Measurements from ENCODE around the gene GIMAP1.
"Not testable (repeated sequence)": the region's sequence is repeated elsewhere in the genome, so short reads cannot be mapped to it uniquely, and the experiment has no call there.

DNA sequence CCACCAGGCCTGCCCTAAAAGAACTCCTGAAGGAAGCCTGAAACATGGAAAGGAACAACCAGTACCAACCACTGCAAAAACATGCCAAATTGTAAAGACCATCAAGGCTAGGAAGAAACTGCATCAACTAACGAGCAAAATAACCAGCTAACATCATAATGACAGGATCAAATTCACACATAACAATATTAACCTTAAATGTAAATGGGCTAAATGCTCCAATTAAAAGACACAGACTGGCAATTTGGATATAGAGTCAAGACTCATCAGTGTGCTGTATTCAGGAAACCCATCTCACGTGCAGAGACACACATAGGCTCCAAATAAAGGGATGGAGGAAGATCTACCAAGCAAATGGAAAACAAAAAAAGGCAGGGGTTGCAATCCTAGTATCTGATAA lies 36.0 kb upstream of the GIMAP1 start:
- not testable (repeated sequence) for TF ChIP-seq POLR2A (IDR thresholded peaks at IDR 0.05)
- TF ChIP-seq, protein P1, sequence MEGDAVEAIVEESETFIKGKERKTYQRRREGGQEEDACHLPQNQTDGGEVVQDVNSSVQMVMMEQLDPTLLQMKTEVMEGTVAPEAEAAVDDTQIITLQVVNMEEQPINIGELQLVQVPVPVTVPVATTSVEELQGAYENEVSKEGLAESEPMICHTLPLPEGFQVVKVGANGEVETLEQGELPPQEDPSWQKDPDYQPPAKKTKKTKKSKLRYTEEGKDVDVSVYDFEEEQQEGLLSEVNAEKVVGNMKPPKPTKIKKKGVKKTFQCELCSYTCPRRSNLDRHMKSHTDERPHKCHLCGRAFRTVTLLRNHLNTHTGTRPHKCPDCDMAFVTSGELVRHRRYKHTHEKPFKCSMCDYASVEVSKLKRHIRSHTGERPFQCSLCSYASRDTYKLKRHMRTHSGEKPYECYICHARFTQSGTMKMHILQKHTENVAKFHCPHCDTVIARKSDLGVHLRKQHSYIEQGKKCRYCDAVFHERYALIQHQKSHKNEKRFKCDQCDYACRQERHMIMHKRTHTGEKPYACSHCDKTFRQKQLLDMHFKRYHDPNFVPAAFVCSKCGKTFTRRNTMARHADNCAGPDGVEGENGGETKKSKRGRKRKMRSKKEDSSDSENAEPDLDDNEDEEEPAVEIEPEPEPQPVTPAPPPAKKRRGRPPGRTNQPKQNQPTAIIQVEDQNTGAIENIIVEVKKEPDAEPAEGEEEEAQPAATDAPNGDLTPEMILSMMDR (IDR thresholded peaks at IDR 0.05) = not testable (repeated sequence)

Data from body of pancreas (tissue), 4 donors.